GM12878 (cell line): ENCODE measurements around the gene FHOD3. TPM values are rescaled to one million over a fixed set of nuclear protein-coding genes. Genes with fewer than 3 reads are reported as not detected.

Experiments
- ATAC-seq: fragments of 200-7000 bp; cut with Tn5 transposase; 3 replicates; pipeline ENCODE4 v1.9.1; 2020; ENCODE audit warnings: mild to moderate bottlenecking, moderate library complexity
- BruUV-seq: library from RNA; stranded (reverse); fragments of 400-500 nt; replicated peaks from 2 replicates; lab custom pipeline; 2021; lab: Mats Ljungman, UMichigan
- CTCF ChIA-PET: fragments of 300-600 bp; sonication (Branson Sonifier 250); formaldehyde crosslinking; extraction: SDS; loops from one replicate; lab custom pipeline; 2021; ENCODE audit warnings: inconsistent platforms; lab: Yijun Ruan, JAX
- POLR2A ChIA-PET: fragments of 350-600 bp; formaldehyde crosslinking; extraction: SDS; loops from one replicate; lab custom pipeline; 2021; ENCODE audit warnings: inconsistent platforms; lab: Charles Lee
- RAD21 ChIA-PET: fragments of 300-600 bp; sonication (Branson Sonifier 250); formaldehyde crosslinking; loops from one replicate; lab custom pipeline; 2023; ENCODE audit warnings: antibody characterized with exemption; ENCODE audit not compliant: unreplicated experiment; lab: Charles Lee
- SMC1A ChIA-PET: fragments of 300-600 bp; sonication (Branson Sonifier 250); formaldehyde crosslinking; loops from one replicate; lab custom pipeline; 2023; ENCODE audit not compliant: unreplicated experiment, uncharacterized antibody; lab: Charles Lee
- DNase-seq: peaks from one replicate; pipeline ENCODE4 v3.0.0-alpha.2; 2011; ENCODE audit warnings: low read depth, low spot score
- FAIRE-seq: peaks from 3 replicates; lab custom pipeline; 2011; peaks lifted over from hg19 to GRCh38; lab: Jason Lieb, UNC
- H2AFZ ChIP-seq: 2 replicates; pipeline ENCODE4 v1.6.0; 2011; ENCODE audit warnings: low read depth, low read length, control low read depth; ENCODE audit not compliant: control insufficient read depth
- H3K27ac ChIP-seq: 2 replicates; pipeline ENCODE4 v1.5.1; 2011; ENCODE audit warnings: control low read depth; ENCODE audit not compliant: control insufficient read depth, insufficient read depth
- H3K27me3 ChIP-seq, 2 experiments: replicated peaks in 1 of 2; 2 replicates each; pipeline versions ENCODE4 v1.6.0 to v1.6.1; 2011; ENCODE audit warnings: low read length in 1 of 2; ENCODE audit not compliant: control insufficient read depth in 2 of 2, insufficient read depth in 2 of 2
- H3K36me3 ChIP-seq, 2 experiments: 2 replicates each; pipeline ENCODE4 v1.5.1; 2011; ENCODE audit warnings: low read length in 1 of 2; ENCODE audit not compliant: control insufficient read depth in 2 of 2, insufficient read depth in 2 of 2
- H3K4me1 ChIP-seq: 2 replicates; pipeline ENCODE4 v1.6.1; 2011; ENCODE audit warnings: mild to moderate bottlenecking, low read length, moderate library complexity, mixed read lengths; ENCODE audit not compliant: control insufficient read depth, insufficient read depth
- H3K4me2 ChIP-seq: 2 replicates; pipeline ENCODE4 v1.6.0; 2011; ENCODE audit warnings: control low read depth; ENCODE audit not compliant: control insufficient read depth, insufficient read depth
- H3K4me3 ChIP-seq: fragments of 200-600 bp; sonication (generic); 2 replicates; pipeline ENCODE4 v1.5.1; 2016
- H3K79me2 ChIP-seq: 2 replicates; pipeline ENCODE4 v1.6.0; 2011; ENCODE audit warnings: low read length; ENCODE audit not compliant: control insufficient read depth, insufficient read depth
- H3K9ac ChIP-seq: 2 replicates; pipeline ENCODE4 v1.8.0; 2011; ENCODE audit warnings: low read length, control low read depth, mixed read lengths; ENCODE audit not compliant: control insufficient read depth, insufficient read depth
- H3K9me3 ChIP-seq: replicated peaks from 3 replicates; pipeline ENCODE4 v1.5.1; 2011; ENCODE audit warnings: mild to moderate bottlenecking, low read length; ENCODE audit not compliant: control insufficient read depth, insufficient read depth
- H4K20me1 ChIP-seq: 2 replicates; pipeline ENCODE4 v1.6.0; 2011; ENCODE audit not compliant: control insufficient read depth, insufficient read depth
- ATF3 ChIP-seq: IDR thresholded peaks from 2 replicates; pipeline ENCODE4 v1.6.1; 2011; ENCODE audit warnings: low read depth, mild to moderate bottlenecking, low read length, moderate library complexity, borderline replicate concordance; ENCODE audit errors: extremely low read depth
- BHLHE40 ChIP-seq, 2 experiments: fragments of 450-650 bp in 1 of 2; IDR thresholded peaks; 2 replicates each; pipeline ENCODE4 v1.6.1; 2011 to 2017; ENCODE audit warnings: low read depth in 2 of 2, borderline replicate concordance in 1 of 2, improper control_type of control experiment in 1 of 2, low read length in 1 of 2, mild to moderate bottlenecking in 1 of 2
- CTCF ChIP-seq, 3 experiments: IDR thresholded peaks in 2 of 3; conservative IDR thresholded peaks in 1 of 3; 2 replicates each; pipeline ENCODE4 v1.5.1; 2011; ENCODE audit warnings: low read depth in 3 of 3, low read length in 3 of 3, mild to moderate bottlenecking in 3 of 3, control low read depth in 2 of 3, moderate library complexity in 2 of 3, inconsistent platforms in 1 of 3, mixed read lengths in 1 of 3; ENCODE audit not compliant: control insufficient read depth in 2 of 3, insufficient read depth in 1 of 3; ENCODE audit errors: extremely low read depth in 1 of 3
- GATAD2B ChIP-seq: fragments of 450-650 bp; conservative IDR thresholded peaks from 2 replicates; pipeline ENCODE4 v1.6.1; 2017; ENCODE audit warnings: low read depth, mild to moderate bottlenecking, moderate library complexity
- HDGF ChIP-seq: fragments of 450-650 bp; IDR thresholded peaks from 2 replicates; pipeline ENCODE4 v1.6.1; 2016; ENCODE audit warnings: antibody characterized with exemption
- MAX ChIP-seq: IDR thresholded peaks from 2 replicates; pipeline ENCODE4 v1.6.1; 2012; ENCODE audit warnings: low read depth, low read length, improper control_type of control experiment
- NFYA ChIP-seq: IDR thresholded peaks from 2 replicates; pipeline ENCODE4 v1.6.1; 2011; ENCODE audit warnings: low read depth, mild to moderate bottlenecking, low read length, improper control_type of control experiment, borderline replicate concordance
- NFYB ChIP-seq: IDR thresholded peaks from 2 replicates; pipeline ENCODE4 v1.6.1; 2011; ENCODE audit warnings: low read depth, mild to moderate bottlenecking, low read length, improper control_type of control experiment, moderate library complexity; ENCODE audit not compliant: insufficient read depth
- RELA ChIP-seq: fragments of 450-650 bp; IDR thresholded peaks from 2 replicates; pipeline ENCODE4 v1.8.0; 2014; ENCODE audit warnings: borderline replicate concordance; ENCODE audit not compliant: partially characterized antibody
- SKIL ChIP-seq: fragments of 450-650 bp; IDR thresholded peaks from 2 replicates; pipeline ENCODE4 v1.6.1; 2017; ENCODE audit warnings: mild to moderate bottlenecking, low read depth, inconsistent platforms; ENCODE audit not compliant: poor library complexity, severe bottlenecking
- SMC3 ChIP-seq: IDR thresholded peaks from 2 replicates; pipeline ENCODE4 v1.6.1; 2011; ENCODE audit warnings: low read length, improper control_type of control experiment, borderline replicate concordance
- SREBF2 ChIP-seq: IDR thresholded peaks from 2 replicates; pipeline ENCODE4 v1.6.1; 2012; ENCODE audit warnings: mild to moderate bottlenecking, low read length
- ZBTB33 ChIP-seq: fragments of 450-650 bp; IDR thresholded peaks from 2 replicates; pipeline ENCODE4 v1.6.1; 2017; ENCODE audit warnings: mild to moderate bottlenecking
- ZNF622 ChIP-seq: fragments of 450-650 bp; IDR thresholded peaks from 2 replicates; pipeline ENCODE4 v1.6.1; 2017; ENCODE audit warnings: mild to moderate bottlenecking, inconsistent platforms
- WGBS: methylation state at CpG from one replicate; pipeline ENCODE4 v1.1.6; 2016; ENCODE audit warnings: low lambda C conversion rate; ENCODE audit not compliant: insufficient replicate concordance, insufficient coverage; ENCODE audit errors: missing lambda C conversion rate; 5-methylcytosine and 5-hydroxymethylcytosine counted together
- in situ Hi-C: fragments of 300-500 bp; cut with MboI; formaldehyde crosslinking; loops from 9 replicates; pipeline ENCODE4 v1.14.3; 2018; ENCODE audit warnings: mixed read lengths
- intact Hi-C: fragments of 100-400 bp; cut with micrococcal nuclease; formaldehyde crosslinking; loops from one replicate; pipeline ENCODE4 v1.14.2; 2022; ENCODE audit not compliant: unreplicated experiment
- polyA plus RNA-seq, 11 experiments: library from polyadenylated mRNA; depleted of rRNA in 4 of 11; unstranded in 6 of 11; stranded (reverse) in 5 of 11; fragments of >200 nt; fragmentation: Nextera tagmentation in 4 of 11; fragmentation: Illumina TruSeq in 1 of 11; extraction: Ambion mirVana in 4 of 11; extraction: Trizol in 1 of 11; gene quantifications; 1 replicate in 1 of 11; 2 replicates in 10 of 11; pipeline versions ENCODE4 v1.2.1 to v1.2.3, GENCODE V29; 2011 to 2016; ENCODE audit warnings: inconsistent platforms in 2 of 11, missing spikeins in 2 of 11, low read depth in 1 of 11
- total RNA-seq, 4 experiments: library from RNA; depleted of rRNA in 3 of 4; stranded (reverse); fragments of >200 nt in 3 of 4; fragmentation: Illumina TruSeq in 1 of 4; extraction: Trizol in 1 of 4; gene quantifications; 2 replicates each; pipeline versions ENCODE4 v1.2.1 to v1.2.3, GENCODE V29; 2013 to 2021

The FHOD3 gene
- total and polyA plus RNA-seq, 10 of the 15 experiments (the other 5 are each of a cell fraction or from before 2014, with no cell fraction given), result 0.77 to 26.7 (median 10.4) TPM

GRCh38 chr18:36459786-36460185, 162.3 kb downstream of the FHOD3 start (continued):
- no peak for TF ChIP-seq NFYB
- TF ChIP-seq, all 136 proteins: peak for 0

GRCh38 chr18:36460324-36460850, 162.9 kb downstream of the FHOD3 start:
- H3K27me3 ChIP-seq, result no peaks in the 10 kb centered on the region
- RAD21 ChIA-PET, result interaction anchor here (1.4 to 1.9 kb wide), 3 partner anchors 13 to 162 kb away, joined by 4 to 7 read pairs (median 5); no protein-coding TSS in a partner anchor
- no peak for FAIRE-seq
- no peak overlapping the region for H3K4me2 ChIP-seq
- in situ Hi-C loops (no loop called here), intact Hi-C loops (no loop called here)
- no peaks in the 10 kb centered on the region for H3K79me2 ChIP-seq
- H3K4me1 ChIP-seq, result no peaks in the 10 kb centered on the region
- DNase-seq, result no peak
- no peak overlapping the region for H3K27ac ChIP-seq
- SMC1A ChIA-PET, result interaction anchor here (0.6 to 2.8 kb wide), 8 partner anchors 12 to 1113 kb away, joined by 3 to 15 read pairs (median 4); no protein-coding TSS in a partner anchor
- WGBS, result 47% methylated on average over 2 of the region's 2 CpGs
- CTCF ChIA-PET, result interaction anchor here (1.5 to 1.7 kb wide), 2 partner anchors 17 to 111 kb away, joined by 4 read pairs; no protein-coding TSS in a partner anchor
- no peak overlapping the region for H2AFZ ChIP-seq
- H3K9ac ChIP-seq, result no peak overlapping the region
- no TSS peak for BruUV-seq
- no peak; the same call in 2 of the 3 replicates for ATAC-seq
- H4K20me1 ChIP-seq, result no peaks in the 10 kb centered on the region
- H3K9me3 ChIP-seq, result no peaks in the 10 kb centered on the region
- H3K36me3 ChIP-seq, result no peaks in the 10 kb centered on the region; a peak in 1 of 4 replicates
- no peak overlapping the region for H3K4me3 ChIP-seq
- POLR2A ChIA-PET, result interaction anchor here (1.1 to 1.8 kb wide), 2 partner anchors 21 to 32 kb away, joined by 3 to 6 read pairs; no protein-coding TSS in a partner anchor
- TF ChIP-seq HDGF (no peak), GATAD2B (no peak), MAX (no peak), RELA (no peak), ATF3 (no peak), BHLHE40 (IDR thresholded peaks at IDR 0.05; ENCODE audit: borderline replicate concordance in 1 of 2, low read depth in 2 of 2, low read length in 1 of 2) (no peak), SREBF2 (no peak), CTCF (IDR thresholded peaks at IDR 0.05 in 2 of 3, conservative IDR thresholded peaks at IDR 0.05 in 1 of 3; ENCODE audit: control insufficient read depth in 2 of 3, extremely low read depth in 1 of 3, insufficient read depth in 1 of 3, low read depth in 3 of 3, low read length in 3 of 3) (no peak), SMC3 (no peak), ZBTB33 (no peak), NFYA (no peak), SKIL (no peak), ZNF622 (no peak)
